Lower leg skin (tissue), 3 donors: ENCODE measurements around the gene DNAJC18.

Experiments
- POLR2A ChIP-seq, 2 donors: fragments of 450-650 bp; IDR thresholded peaks; one replicate each; pipeline ENCODE4 v1.6.1; 2016 to 2017; ENCODE audit warnings: antibody characterized with exemption in 2 of 2, mild to moderate bottlenecking in 1 of 2, moderate library complexity in 1 of 2
- TF ChIP-seq, protein P1 (sequence below), 3 donors: fragments of 450-650 bp; IDR thresholded peaks; one replicate each; pipeline ENCODE4 v1.5.1; 2016; ENCODE audit warnings: antibody characterized with exemption in 3 of 3, mild to moderate bottlenecking in 3 of 3, moderate library complexity in 2 of 3

DNA sequence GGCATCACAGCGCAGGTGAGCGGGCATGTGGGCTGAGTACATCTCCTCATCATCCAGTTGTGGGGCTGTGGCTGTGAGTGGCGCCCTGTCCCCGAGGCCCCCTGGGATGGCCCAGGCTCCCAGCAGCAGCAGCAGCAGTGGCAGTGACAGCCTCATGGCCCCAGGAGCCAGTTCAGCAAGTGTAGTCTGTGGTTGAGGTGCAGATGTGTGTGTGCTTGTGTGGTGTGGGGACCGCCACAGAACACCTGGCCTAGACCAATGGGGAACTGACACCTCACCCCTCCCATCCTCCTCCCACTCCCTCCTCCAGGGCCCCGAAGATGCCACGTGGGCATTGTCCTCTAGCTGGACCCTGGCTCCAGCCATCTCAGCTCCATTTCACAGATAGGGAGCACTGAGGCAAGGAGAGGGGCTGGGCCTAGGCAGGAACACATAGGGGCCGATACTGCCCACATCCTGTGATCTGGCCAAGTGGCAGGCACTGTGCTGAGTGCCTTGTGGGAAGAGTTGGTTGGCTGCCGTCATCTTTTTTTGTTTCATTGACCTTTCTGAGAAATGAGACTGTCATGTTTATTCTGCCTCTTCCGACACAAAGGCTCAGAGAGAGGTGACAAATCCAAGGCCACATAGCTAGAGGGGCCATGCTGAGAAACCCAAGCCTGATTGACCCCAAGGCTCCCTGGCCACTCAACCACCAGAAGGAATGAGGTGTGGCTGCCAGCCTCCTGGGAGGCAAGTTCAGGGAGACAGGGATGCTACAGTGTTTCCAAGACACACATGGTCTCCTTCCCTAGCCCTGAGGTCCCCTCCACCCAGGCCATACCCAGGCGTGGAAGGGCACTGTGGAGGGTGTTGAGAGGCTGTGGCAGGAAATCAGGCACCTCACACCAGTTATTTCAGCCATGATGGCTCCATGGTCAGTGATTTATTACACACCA lies 49.4 kb downstream of the DNAJC18 start, which contains the start of gene MZB1:
- TF ChIP-seq, protein P1, sequence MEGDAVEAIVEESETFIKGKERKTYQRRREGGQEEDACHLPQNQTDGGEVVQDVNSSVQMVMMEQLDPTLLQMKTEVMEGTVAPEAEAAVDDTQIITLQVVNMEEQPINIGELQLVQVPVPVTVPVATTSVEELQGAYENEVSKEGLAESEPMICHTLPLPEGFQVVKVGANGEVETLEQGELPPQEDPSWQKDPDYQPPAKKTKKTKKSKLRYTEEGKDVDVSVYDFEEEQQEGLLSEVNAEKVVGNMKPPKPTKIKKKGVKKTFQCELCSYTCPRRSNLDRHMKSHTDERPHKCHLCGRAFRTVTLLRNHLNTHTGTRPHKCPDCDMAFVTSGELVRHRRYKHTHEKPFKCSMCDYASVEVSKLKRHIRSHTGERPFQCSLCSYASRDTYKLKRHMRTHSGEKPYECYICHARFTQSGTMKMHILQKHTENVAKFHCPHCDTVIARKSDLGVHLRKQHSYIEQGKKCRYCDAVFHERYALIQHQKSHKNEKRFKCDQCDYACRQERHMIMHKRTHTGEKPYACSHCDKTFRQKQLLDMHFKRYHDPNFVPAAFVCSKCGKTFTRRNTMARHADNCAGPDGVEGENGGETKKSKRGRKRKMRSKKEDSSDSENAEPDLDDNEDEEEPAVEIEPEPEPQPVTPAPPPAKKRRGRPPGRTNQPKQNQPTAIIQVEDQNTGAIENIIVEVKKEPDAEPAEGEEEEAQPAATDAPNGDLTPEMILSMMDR (IDR thresholded peaks at IDR 0.05), result no peak
- no peak for TF ChIP-seq POLR2A (IDR thresholded peaks at IDR 0.05)
